CD4-positive, alpha-beta T cell treated with Interleukin-12 subunit alpha and Interleukin-12 subunit beta, for 1 hour (primary cell): Measurements from ENCODE around the gene ZSCAN10.
"Not testable (repeated sequence)": the region's sequence is repeated elsewhere in the genome, so short reads cannot be mapped to it uniquely, and the experiment has no call there.

Experiments used
- DNase-seq: peaks from one replicate; pipeline ENCODE4 v3.0.0-alpha.2; 2020

The ZSCAN10 gene

GRCh38 chr16:3098459-3099394 is at the start of gene ZSCAN10:
TSS of gene ZSCAN10 (minus strand) at chr16:3099294. CDS start at chr16:3092937, 6,357 bp downstream.
- DNase-seq, result no peak

GRCh38 chr16:3148256-3149192 is 49.4 kb upstream of the ZSCAN10 start:
- no peak for DNase-seq

- no peak for DNase-seq
Measured at GRCh38 chr16:3147757-3148104, 48.6 kb upstream of the ZSCAN10 start.

GRCh38 chr16:3147046-3147756 is 48.1 kb upstream of the ZSCAN10 start:
- DNase-seq, result no peak

- no peak for DNase-seq
Measured at GRCh38 chr16:3145660-3146059, 46.6 kb upstream of the ZSCAN10 start.

GRCh38 chr16:3145151-3145550 is 46.1 kb upstream of the ZSCAN10 start:
- no peak for DNase-seq

- no peak for DNase-seq
Measured at GRCh38 chr16:3144321-3144983, 45.4 kb upstream of the ZSCAN10 start.

GRCh38 chr16:3143598-3144320 is 44.7 kb upstream of the ZSCAN10 start:
- DNase-seq, result no peak

GRCh38 chr16:3143189-3143588 is 44.1 kb upstream of the ZSCAN10 start:
- DNase-seq, result no peak

- DNase-seq, result no peak
Measured at GRCh38 chr16:3142770-3143169, 43.7 kb upstream of the ZSCAN10 start.

- no peak for DNase-seq
Measured at GRCh38 chr16:3142327-3142726, 43.2 kb upstream of the ZSCAN10 start.

- DNase-seq, result no peak
Measured at GRCh38 chr16:3141781-3142311, 42.8 kb upstream of the ZSCAN10 start.

- DNase-seq, result no peak
Measured at GRCh38 chr16:3140603-3141427, 41.7 kb upstream of the ZSCAN10 start.

- DNase-seq, result not testable (repeated sequence)
Measured at GRCh38 chr16:3139561-3139960, 40.5 kb upstream of the ZSCAN10 start.

- no peak for DNase-seq
Measured at GRCh38 chr16:3138823-3139426, 39.8 kb upstream of the ZSCAN10 start.

GRCh38 chr16:3138342-3138741 is 39.2 kb upstream of the ZSCAN10 start:
- no peak for DNase-seq

GRCh38 chr16:3137267-3137666 is 38.2 kb upstream of the ZSCAN10 start:
- DNase-seq, result no peak

GRCh38 chr16:3135126-3135715 is 36.1 kb upstream of the ZSCAN10 start:
- DNase-seq, result no peak

- peak; percentile 97 for DNase-seq
Measured at GRCh38 chr16:3134338-3135125, 35.4 kb upstream of the ZSCAN10 start, which contains the start of gene ZNF213. TSS of gene ZNF213 (plus strand) at chr16:3135029. CDS start at chr16:3137281, 2,252 bp downstream.
